ENCODE data around the gene ANTXR1.

Gene ANTXR1

GRCh38 chr2:69138793-69139459 lies 125.9 kb downstream of the ANTXR1 start:
- Histone ChIP-seq H3K4me1 (peaks cover 0 to 59% (median 24%) of the 10 kb centered on the region in 4 donors), H3K27ac (peak overlapping the region; percentile 50 to 60), H3K36me3 (no peaks in the 10 kb centered on the region), H3K9me3 (no peaks in the 10 kb centered on the region), H3K4me3 (no peak overlapping the region), H3K27me3 (no peaks in the 10 kb centered on the region)
- TF ChIP-seq CTCF (IDR thresholded peaks at IDR 0.05): no peak
- intact Hi-C loops (cut with DNase I; ENCODE audit: low total_unique reads): no loop called here
- DNase-seq: peak; percentile 65 to 81

DNA sequence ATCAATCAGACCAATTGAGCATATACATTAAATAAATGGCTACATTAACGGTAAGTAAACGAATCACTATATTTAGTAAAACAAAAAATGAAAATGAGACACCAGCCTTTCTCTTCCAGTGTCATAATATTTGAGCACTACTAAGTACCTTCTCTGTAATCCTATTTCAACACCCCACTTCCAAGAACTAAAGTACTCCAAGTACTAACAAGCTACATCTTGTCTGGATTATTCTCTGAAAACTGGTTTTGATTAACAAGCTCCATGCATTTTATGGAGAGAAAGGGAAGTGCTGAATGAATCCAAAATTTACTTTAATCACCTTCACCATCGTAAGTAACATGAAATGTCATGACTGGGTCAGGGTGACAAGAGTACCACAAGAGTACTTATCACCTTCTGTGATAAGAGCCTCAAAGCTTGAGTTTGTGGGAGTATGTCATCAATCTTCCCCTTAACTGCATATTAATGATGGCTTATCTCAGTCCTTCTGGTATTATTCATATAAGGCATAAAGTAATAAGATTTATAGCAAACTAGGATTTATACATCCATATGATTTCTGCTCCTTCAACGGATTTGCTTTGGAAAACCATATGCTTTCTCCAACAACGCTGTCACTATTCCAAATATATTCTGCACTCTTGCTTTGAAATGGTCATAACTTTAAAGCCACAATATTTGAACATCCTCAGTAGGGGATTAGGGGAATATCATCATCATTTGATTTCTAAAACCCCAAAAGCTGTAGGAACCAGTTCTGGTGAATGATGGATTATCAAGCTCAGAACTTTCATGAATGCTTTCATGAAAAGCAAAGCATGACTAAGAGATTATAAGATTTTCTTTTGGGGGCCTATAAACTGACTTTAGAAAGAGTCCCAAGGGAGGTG lies 127.0 kb downstream of the ANTXR1 start:
- peaks cover 0 to 3% (median 0%) of the 10 kb centered on the region in 3 donors for H3K36me3 ChIP-seq
- no peaks in the 10 kb centered on the region for H3K9me3 ChIP-seq
- no peak for TF ChIP-seq CTCF (IDR thresholded peaks at IDR 0.05)
- peaks cover 0 to 56% (median 29%) of the 10 kb centered on the region in 4 donors for H3K4me1 ChIP-seq
- peak overlapping the region in 1 of 2 donors; percentile 60 for H3K27ac ChIP-seq
- intact Hi-C loops (cut with DNase I; ENCODE audit: low total_unique reads): no loop called here
- no peaks in the 10 kb centered on the region for H3K27me3 ChIP-seq
- no peak overlapping the region for H3K4me3 ChIP-seq
- no peak for DNase-seq

GRCh38 chr2:69141061-69141460 lies 128.1 kb downstream of the ANTXR1 start:
- Histone ChIP-seq H3K27me3 (no peaks in the 10 kb centered on the region), H3K4me1 (peaks cover 0 to 51% (median 29%) of the 10 kb centered on the region in 4 donors), H3K9me3 (no peaks in the 10 kb centered on the region), H3K4me3 (no peak overlapping the region), H3K36me3 (peaks cover 0 to 5% (median 4%) of the 10 kb centered on the region in 3 donors), H3K27ac (peak overlapping the region; percentile 5 to 60)
- intact Hi-C loops (cut with DNase I; ENCODE audit: low total_unique reads): no loop called here
- DNase-seq: peak in 1 of 2 donors; percentile 56
- TF ChIP-seq CTCF (IDR thresholded peaks at IDR 0.05): no peak

GRCh38 chr2:69143748-69144360 lies 130.9 kb downstream of the ANTXR1 start:
- H3K4me1 ChIP-seq: peaks cover 0 to 51% (median 26%) of the 10 kb centered on the region in 4 donors
- DNase-seq: no peak
- no peak for TF ChIP-seq CTCF (IDR thresholded peaks at IDR 0.05)
- no peaks in the 10 kb centered on the region for H3K27me3 ChIP-seq
- intact Hi-C loops (cut with DNase I; ENCODE audit: low total_unique reads): no loop called here
- H3K27ac ChIP-seq: peak overlapping the region; percentile 61 to 74
- peaks cover 0 to 5% (median 4%) of the 10 kb centered on the region in 3 donors for H3K36me3 ChIP-seq
- H3K4me3 ChIP-seq: no peak overlapping the region
- H3K9me3 ChIP-seq: no peaks in the 10 kb centered on the region

DNA sequence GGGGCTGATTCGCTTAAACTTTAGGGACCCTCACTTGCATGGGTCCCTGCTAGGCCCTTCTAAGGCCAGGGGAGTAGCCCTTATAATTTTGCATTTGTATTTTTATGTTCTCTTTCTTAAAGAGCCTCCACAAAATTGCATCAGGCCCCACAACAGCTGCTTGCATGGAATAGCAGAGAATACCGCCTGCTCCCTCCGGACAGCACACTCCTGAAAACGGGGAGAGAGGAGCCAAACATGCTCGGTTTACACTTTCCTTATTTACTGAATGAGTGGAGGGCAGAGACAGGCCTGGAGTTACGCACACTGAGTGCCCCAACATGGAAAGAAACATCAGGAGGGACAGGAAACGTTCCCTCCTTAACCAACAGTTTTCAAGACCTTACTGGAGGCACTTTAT lies 132.2 kb downstream of the ANTXR1 start:
- no peak for TF ChIP-seq CTCF (IDR thresholded peaks at IDR 0.05)
- Histone ChIP-seq H3K27me3 (no peaks in the 10 kb centered on the region), H3K9me3 (no peaks in the 10 kb centered on the region), H3K36me3 (peaks cover 0 to 5% (median 4%) of the 10 kb centered on the region in 3 donors), H3K27ac (peak overlapping the region; percentile 61 to 74), H3K4me1 (peaks cover 0 to 51% (median 32%) of the 10 kb centered on the region in 4 donors), H3K4me3 (no peak overlapping the region)
- no peak for DNase-seq
- intact Hi-C loops (cut with DNase I; ENCODE audit: low total_unique reads): no loop called here
